H9 (cell line): Measurements from ENCODE around the gene WBP1L. TPM values are rescaled to one million over a fixed set of nuclear protein-coding genes. Genes with fewer than 3 reads are reported as not detected.

Experiments
- DNase-seq: peaks from one replicate; pipeline ENCODE4 v3.0.0-alpha.2; 2017
- H2AFZ ChIP-seq: one replicate; pipeline ENCODE4 v1.6.1; 2013; ENCODE audit warnings: mild to moderate bottlenecking, low read length, control low read depth, moderate library complexity
- H2AK5ac ChIP-seq: 2 replicates; pipeline ENCODE4 v1.6.1; 2013; ENCODE audit warnings: low read length, control low read depth, mixed read lengths; ENCODE audit not compliant: insufficient read length
- H2BK120ac ChIP-seq: one replicate; pipeline ENCODE4 v1.6.1; 2013; ENCODE audit warnings: low read depth, mild to moderate bottlenecking, low read length, control low read depth, inconsistent platforms; ENCODE audit not compliant: poor library complexity, severe bottlenecking
- H2BK12ac ChIP-seq: 2 replicates; pipeline ENCODE4 v1.6.1; 2013; ENCODE audit warnings: low read length, control low read depth, mixed read lengths, low read depth; ENCODE audit not compliant: insufficient read length
- H2BK15ac ChIP-seq: 2 replicates; pipeline ENCODE4 v1.6.1; 2013; ENCODE audit warnings: low read depth, low read length, control low read depth
- H2BK20ac ChIP-seq: one replicate; pipeline ENCODE4 v1.6.1; 2013; ENCODE audit warnings: low read depth, mild to moderate bottlenecking, low read length, control low read depth, inconsistent platforms; ENCODE audit not compliant: poor library complexity, severe bottlenecking
- H2BK5ac ChIP-seq: 2 replicates; pipeline ENCODE4 v1.6.1; 2013; ENCODE audit warnings: low read length, control low read depth, mixed read lengths; ENCODE audit not compliant: insufficient read length
- H3K14ac ChIP-seq: 2 replicates; pipeline ENCODE4 v1.6.1; 2013; ENCODE audit warnings: low read length, control low read depth; ENCODE audit not compliant: insufficient read depth
- H3K18ac ChIP-seq: 2 replicates; pipeline ENCODE4 v1.6.1; 2013; ENCODE audit warnings: low read depth, mild to moderate bottlenecking, mixed read lengths, low read length, control low read depth; ENCODE audit not compliant: insufficient read length
- H3K23ac ChIP-seq: 2 replicates; pipeline ENCODE4 v1.6.1; 2013; ENCODE audit warnings: low read length, control low read depth, mixed read lengths, low read depth; ENCODE audit not compliant: insufficient read length
- H3K23me2 ChIP-seq: 2 replicates; pipeline ENCODE4 v1.6.1; 2013; ENCODE audit warnings: low read depth, mild to moderate bottlenecking, mixed read lengths, low read length, control low read depth; ENCODE audit not compliant: insufficient read length, poor library complexity, severe bottlenecking
- H3K27ac ChIP-seq: 2 replicates; pipeline ENCODE4 v1.5.1; 2013; ENCODE audit warnings: low read length, control low read depth, mixed read lengths, low read depth; ENCODE audit not compliant: insufficient read length
- H3K27me3 ChIP-seq: 2 replicates; pipeline ENCODE4 v1.6.1; 2013; ENCODE audit warnings: low read length, control low read depth, inconsistent platforms; ENCODE audit not compliant: insufficient read depth
- H3K4ac ChIP-seq: 2 replicates; pipeline ENCODE4 v1.6.1; 2013; ENCODE audit warnings: low read depth, mild to moderate bottlenecking, control low read depth, inconsistent platforms, low read length, moderate library complexity
- H3K4me1 ChIP-seq: 2 replicates; pipeline ENCODE4 v1.6.1; 2013; ENCODE audit warnings: low read length, control low read depth, inconsistent platforms; ENCODE audit not compliant: insufficient read depth
- H3K4me2 ChIP-seq: 2 replicates; pipeline ENCODE4 v1.6.1; 2013; ENCODE audit warnings: low read length, control low read depth, mixed read lengths; ENCODE audit not compliant: insufficient read length, insufficient read depth
- H3K56ac ChIP-seq: 2 replicates; pipeline ENCODE4 v1.6.1; 2013; ENCODE audit warnings: low read depth, mild to moderate bottlenecking, mixed read lengths, low read length, control low read depth; ENCODE audit not compliant: insufficient read length
- H3K79me1 ChIP-seq: 2 replicates; pipeline ENCODE4 v1.6.1; 2013; ENCODE audit warnings: low read depth, mild to moderate bottlenecking, moderate library complexity, low read length, control low read depth, inconsistent platforms; ENCODE audit not compliant: insufficient read depth, poor library complexity, severe bottlenecking
- H3K79me2 ChIP-seq: 2 replicates; pipeline ENCODE4 v1.6.1; 2013; ENCODE audit warnings: low read length, control low read depth, inconsistent platforms; ENCODE audit not compliant: insufficient read depth
- H3K9ac ChIP-seq: 2 replicates; pipeline ENCODE4 v1.6.1; 2013; ENCODE audit warnings: low read length, control low read depth, mixed read lengths; ENCODE audit not compliant: insufficient read length; ENCODE audit errors: extremely low read depth
- H3K9me3 ChIP-seq: one replicate; pipeline ENCODE4 v1.6.1; 2013; ENCODE audit warnings: low read depth, low read length, inconsistent platforms; ENCODE audit not compliant: control insufficient read depth
- H3T11ph ChIP-seq: one replicate; pipeline ENCODE4 v1.6.1; 2013; ENCODE audit warnings: mild to moderate bottlenecking, low read length, control low read depth, inconsistent platforms
- H4K20me1 ChIP-seq: one replicate; pipeline ENCODE4 v1.6.1; 2013; ENCODE audit not compliant: control insufficient read depth, insufficient read length, insufficient read depth
- H4K5ac ChIP-seq: 2 replicates; pipeline ENCODE4 v1.6.1; 2013; ENCODE audit warnings: low read depth, mild to moderate bottlenecking, mixed read lengths, low read length, control low read depth; ENCODE audit not compliant: insufficient read length
- H4K8ac ChIP-seq: replicated peaks from 2 replicates; pipeline ENCODE4 v1.6.1; 2013; ENCODE audit warnings: low read length, control low read depth, mixed read lengths, low read depth; ENCODE audit not compliant: insufficient read length
- H4K91ac ChIP-seq: 2 replicates; pipeline ENCODE4 v1.6.1; 2013; ENCODE audit warnings: low read depth, mild to moderate bottlenecking, moderate library complexity, mixed read lengths, low read length, control low read depth; ENCODE audit not compliant: insufficient read length
- H3K27ac Mint-ChIP-seq, 3 experiments: 2 replicates in 2 of 3; 3 replicates in 1 of 3; pipeline ENCODE4 v1.8.0; 2020 to 2021; ENCODE audit warnings: mixed read lengths in 3 of 3, mild to moderate bottlenecking in 1 of 3, moderate library complexity in 1 of 3
- H3K27me3 Mint-ChIP-seq: 2 replicates; pipeline ENCODE4 v1.8.0; 2021; ENCODE audit warnings: low read depth, mild to moderate bottlenecking, moderate library complexity, mixed read lengths
- H3K36me3 Mint-ChIP-seq, 3 experiments: 2 replicates in 2 of 3; 3 replicates in 1 of 3; pipeline ENCODE4 v1.8.0; 2020 to 2021; ENCODE audit warnings: low read depth in 3 of 3, mixed read lengths in 3 of 3; ENCODE audit not compliant: insufficient read depth in 1 of 3
- H3K4me1 Mint-ChIP-seq, 2 experiments: 2 replicates each; pipeline ENCODE4 v1.8.0; 2020; ENCODE audit warnings: mixed read lengths in 2 of 2
- H3K4me3 Mint-ChIP-seq, 2 experiments: 2 replicates in 1 of 2; 3 replicates in 1 of 2; pipeline ENCODE4 v1.8.0; 2020 to 2021; ENCODE audit warnings: mild to moderate bottlenecking in 2 of 2, mixed read lengths in 2 of 2, moderate library complexity in 1 of 2
- H3K9me3 Mint-ChIP-seq, 2 experiments: 2 replicates in 1 of 2; 3 replicates in 1 of 2; pipeline ENCODE4 v1.8.0; 2020; ENCODE audit warnings: mild to moderate bottlenecking in 2 of 2, mixed read lengths in 2 of 2, moderate library complexity in 1 of 2
- CTCF ChIP-seq: fragments of 200-600 bp; sonication (generic); conservative IDR thresholded peaks from 3 replicates; pipeline ENCODE4 v1.8.0; 2021; ENCODE audit warnings: antibody characterized with exemption, mild to moderate bottlenecking
- WGBS: extraction: QIAGEN DNeasy Blood & Tissue Kit; methylation state at CpG from one replicate; pipeline ENCODE4 v1.1.7; 2013; ENCODE audit warnings: missing lambda C conversion rate, low lambda C conversion rate, mixed read lengths; ENCODE audit not compliant: insufficient read length; ENCODE audit errors: extremely low coverage; 5-methylcytosine and 5-hydroxymethylcytosine counted together
- total RNA-seq: library from RNA; stranded (reverse); gene quantifications from 2 replicates; pipeline ENCODE4 v1.2.1, GENCODE V29; 2021

The WBP1L gene
- total RNA-seq, 1 experiment from 2014 or later: 23.8 TPM

GRCh38 chr10:102801978-102802377 is 58.2 kb downstream of the WBP1L start:
- H2AFZ ChIP-seq: no peak overlapping the region
- no peak overlapping the region for H2AK5ac ChIP-seq
- no peak overlapping the region for H2BK5ac ChIP-seq
- no peak for TF ChIP-seq CTCF
- H3T11ph ChIP-seq: no peak overlapping the region
- peaks cover 6 to 15% (median 12%) of the 10 kb centered on the region in 3 experiments for H3K36me3 Mint-ChIP-seq
- H3K4me2 ChIP-seq: no peak overlapping the region
- H3K18ac ChIP-seq: peak overlapping the region; percentile 39
- peak overlapping the region in 1 of 2 experiments; percentile 20; a peak in 3 of 5 replicates for H3K4me3 Mint-ChIP-seq
- no CpG with 5 or more reads among the region's 3 CpGs for WGBS
- H3K9ac ChIP-seq: no peak overlapping the region
- no peaks in the 10 kb centered on the region; the same call in 1 of the 2 replicates for H3K27me3 Mint-ChIP-seq
- no peak overlapping the region for H3K56ac ChIP-seq
- no peaks in the 10 kb centered on the region for H3K27me3 ChIP-seq
- no peak overlapping the region for H4K8ac ChIP-seq
- H2BK12ac ChIP-seq: no peak overlapping the region
- no peak for DNase-seq
- H3K27ac ChIP-seq: no peak overlapping the region
- peaks cover 5% of the 10 kb centered on the region in 2 experiments; a peak in 4 of 5 replicates for H3K9me3 Mint-ChIP-seq
- no peak overlapping the region for H2BK20ac ChIP-seq
- H3K9me3 ChIP-seq: peaks cover 4% of the 10 kb centered on the region
- H4K91ac ChIP-seq: no peak overlapping the region
- no peaks in the 10 kb centered on the region for H3K79me1 ChIP-seq
- H3K23me2 ChIP-seq: no peaks in the 10 kb centered on the region
- peak overlapping the region; percentile 13 to 99 (median 98); a peak in 4 of 7 replicates for H3K27ac Mint-ChIP-seq
- peaks cover 44 to 51% of the 10 kb centered on the region in 2 experiments for H3K4me1 Mint-ChIP-seq
- H3K14ac ChIP-seq: no peak overlapping the region
- H3K4me1 ChIP-seq: peaks cover 20% of the 10 kb centered on the region; the same call in 1 of the 2 replicates
- H3K79me2 ChIP-seq: no peaks in the 10 kb centered on the region
- H4K20me1 ChIP-seq: peaks cover 3% of the 10 kb centered on the region
- no peak overlapping the region for H2BK120ac ChIP-seq
- no peak overlapping the region for H4K5ac ChIP-seq
- H3K4ac ChIP-seq: no peak overlapping the region
- no peak overlapping the region for H3K23ac ChIP-seq
- no peak overlapping the region for H2BK15ac ChIP-seq
